ENCODE results near the gene G3BP2.

Gene G3BP2

GRCh38 chr4:75637176-75637575, 36.0 kb downstream of the G3BP2 start:
- no peak for DNase-seq

GRCh38 chr4:75634951-75635350, 38.3 kb downstream of the G3BP2 start:
- DNase-seq: no peak

GRCh38 chr4:75634281-75634680, 38.9 kb downstream of the G3BP2 start:
- no peak for DNase-seq

GRCh38 chr4:75633846-75634245, 39.4 kb downstream of the G3BP2 start:
- no peak for DNase-seq

GRCh38 chr4:75630937-75631329, 42.3 kb downstream of the G3BP2 start:
- DNase-seq: no peak

GRCh38 chr4:75630174-75630936, 42.9 kb downstream of the G3BP2 start, which contains the start of gene CDKL2:
Gene CDKL2, minus strand, starts transcription at chr4:75630528. Its CDS starts 4,540 bp downstream, at chr4:75625988.
- DNase-seq: peak; percentile 93

GRCh38 chr4:75629239-75629638, 44.0 kb downstream of the G3BP2 start:
- no peak for DNase-seq

GRCh38 chr4:75623026-75623425, 50.2 kb downstream of the G3BP2 start:
- DNase-seq: no peak

- no peak for DNase-seq
Measured at GRCh38 chr4:75621715-75622114, 51.5 kb downstream of the G3BP2 start.

- DNase-seq: no peak
Measured at GRCh38 chr4:75612306-75612705, 60.9 kb downstream of the G3BP2 start.

- DNase-seq: no peak
Measured at GRCh38 chr4:75605928-75606327, 67.3 kb downstream of the G3BP2 start.

GRCh38 chr4:75599647-75600046, 73.6 kb downstream of the G3BP2 start:
- DNase-seq: no peak

GRCh38 chr4:75598390-75598789, 74.8 kb downstream of the G3BP2 start:
- DNase-seq: peak; percentile 70

- DNase-seq: no peak
Measured at GRCh38 chr4:75596061-75596460, 77.2 kb downstream of the G3BP2 start.

GRCh38 chr4:75593393-75593792, 79.8 kb downstream of the G3BP2 start:
- DNase-seq: no peak

Measured in hematopoietic multipotent progenitor cell treated with erythropoietin and hydrocortisone succinate and interleukin-3 and kit ligand, for 6 days (in vitro differentiated cells).